Activated CD4-positive, alpha-beta T cell treated with anti-CD3 and anti-CD28 coated beads, Interleukin-2, amount 50 U/mL, for 1 hour (primary cell): ENCODE measurements around the gene LUC7L2.
"Not testable (repeated sequence)": the region's sequence is repeated elsewhere in the genome, so short reads cannot be mapped to it uniquely, and the experiment has no call there.

ENCODE experiments used
- DNase-seq: peaks from one replicate; pipeline ENCODE4 v3.0.0-alpha.2; 2020

Gene LUC7L2

DNA sequence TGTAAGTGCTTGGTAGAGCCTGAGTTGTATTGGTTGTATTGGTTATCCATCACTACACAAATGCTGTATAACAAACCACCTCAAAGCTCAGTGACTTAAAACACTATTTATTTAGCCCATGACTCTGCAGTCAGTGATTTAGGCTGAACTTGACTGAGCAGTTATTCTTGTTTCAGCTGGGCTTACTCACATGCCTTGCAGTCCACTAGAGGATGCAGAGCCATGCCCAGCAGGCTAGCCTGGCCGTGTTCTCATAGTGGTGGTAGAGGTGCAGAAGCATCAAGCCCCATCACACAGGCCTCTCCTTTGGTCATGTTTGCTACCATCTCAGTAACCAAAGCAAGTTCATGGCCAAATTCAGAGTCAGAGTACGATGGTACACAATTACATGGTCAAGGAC is 43.9 kb downstream of the LUC7L2 start:
- DNase-seq: no peak

DNA sequence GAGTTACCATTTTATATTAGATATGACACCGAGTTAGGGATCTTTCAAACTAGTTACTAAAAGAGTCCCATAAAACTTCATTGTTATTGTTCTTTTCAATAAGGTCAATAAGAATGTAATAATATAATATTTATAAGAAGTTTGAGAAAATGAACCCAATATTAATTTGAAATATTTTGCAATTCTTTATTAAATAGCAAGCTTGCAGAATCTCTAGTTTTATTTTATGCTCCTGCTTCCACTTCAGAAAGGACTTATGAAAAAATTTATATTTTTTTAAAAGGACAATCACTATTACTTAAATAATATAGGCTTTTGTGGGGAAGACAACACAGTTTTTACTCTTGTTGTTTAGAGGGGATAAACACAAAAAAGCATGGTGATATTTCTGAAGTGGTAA is 47.9 kb downstream of the LUC7L2 start:
- DNase-seq: no peak

DNA sequence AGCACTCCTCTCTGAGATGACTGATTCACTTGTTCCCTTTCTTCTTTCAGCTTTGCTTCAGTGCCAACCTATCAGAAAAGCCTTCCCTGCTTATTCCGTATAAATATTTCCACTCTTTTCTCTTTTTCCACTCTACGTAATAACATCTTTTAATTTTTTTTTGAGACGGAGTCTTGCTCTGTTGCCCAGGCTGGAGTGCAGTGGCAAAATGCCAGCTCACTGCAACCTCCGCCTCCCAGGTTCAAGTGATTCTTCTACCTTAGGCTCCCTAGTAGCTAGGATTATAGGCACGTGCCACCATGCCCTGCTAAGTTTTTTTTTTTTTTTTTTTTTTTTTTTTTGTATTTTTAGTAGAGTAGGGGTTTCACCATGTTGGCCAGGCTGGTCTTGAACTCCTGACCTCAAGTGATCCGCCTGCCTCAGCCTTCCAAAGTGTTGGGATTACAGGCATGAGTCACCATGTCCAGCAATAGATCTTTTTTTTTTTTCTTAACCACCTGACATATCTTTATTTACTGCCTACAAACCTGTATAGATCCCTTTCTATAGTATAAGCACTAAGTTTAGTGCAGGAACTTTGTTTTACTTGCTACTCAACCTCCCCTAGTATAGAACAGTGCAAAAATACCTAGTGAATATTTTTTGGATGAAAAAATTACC is 55.2 kb downstream of the LUC7L2 start:
- not testable (repeated sequence) for DNase-seq

DNA sequence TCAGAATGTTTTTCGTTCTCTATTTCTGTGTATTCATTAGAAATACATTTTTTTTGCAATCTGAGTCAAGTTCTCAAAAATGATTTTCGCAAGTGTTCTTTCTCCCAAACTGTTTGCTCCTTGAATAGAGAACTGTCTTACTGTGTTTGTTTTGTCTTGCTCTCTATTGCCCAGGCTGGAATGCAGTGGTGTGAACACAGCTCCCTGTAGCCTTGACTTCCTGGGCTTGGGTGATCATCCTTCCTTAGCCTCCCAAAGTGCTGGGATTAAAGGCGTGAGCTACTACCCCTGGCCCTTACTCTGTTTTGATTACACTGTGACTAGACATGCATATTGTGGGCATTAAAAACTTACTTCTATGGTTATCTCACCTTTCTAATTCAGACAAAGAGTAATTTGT is 56.7 kb downstream of the LUC7L2 start:
- DNase-seq: no peak

DNA sequence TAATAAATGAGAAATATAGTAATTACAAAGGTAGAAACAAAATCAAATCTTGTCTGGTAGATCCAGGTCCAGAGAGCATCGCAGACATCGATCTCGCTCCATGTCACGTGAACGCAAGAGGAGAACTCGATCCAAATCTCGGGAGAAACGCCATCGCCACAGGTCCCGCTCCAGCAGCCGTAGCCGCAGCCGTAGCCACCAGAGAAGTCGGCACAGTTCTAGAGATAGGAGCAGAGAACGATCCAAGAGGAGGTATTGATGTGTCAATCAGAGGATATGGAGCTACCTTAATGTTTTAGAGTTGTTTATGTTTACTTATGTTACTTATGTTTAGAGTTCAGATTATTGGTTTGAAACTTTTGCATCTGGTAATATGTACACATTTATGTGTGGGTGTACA is 57.8 kb downstream of the LUC7L2 start:
- no peak for DNase-seq

DNA sequence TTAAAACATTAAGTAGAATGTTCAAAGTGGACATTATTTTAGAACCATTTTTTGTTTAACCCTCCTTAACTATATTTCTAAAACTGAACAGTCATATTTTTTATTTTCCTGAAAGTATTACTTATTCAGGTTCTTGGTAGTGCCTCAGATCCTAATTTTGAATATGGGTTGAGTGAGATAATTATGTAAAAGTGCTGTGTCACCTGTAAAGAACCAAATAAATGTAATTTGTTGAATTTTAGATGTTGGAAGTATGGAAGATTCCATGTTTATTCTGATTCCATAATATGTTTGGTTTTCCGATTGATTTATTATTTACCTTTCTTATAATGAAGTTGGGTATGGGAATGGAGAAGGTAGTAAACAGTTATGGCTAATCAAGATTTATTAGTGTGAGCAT is 61.4 kb downstream of the LUC7L2 start:
- DNase-seq: no peak

DNA sequence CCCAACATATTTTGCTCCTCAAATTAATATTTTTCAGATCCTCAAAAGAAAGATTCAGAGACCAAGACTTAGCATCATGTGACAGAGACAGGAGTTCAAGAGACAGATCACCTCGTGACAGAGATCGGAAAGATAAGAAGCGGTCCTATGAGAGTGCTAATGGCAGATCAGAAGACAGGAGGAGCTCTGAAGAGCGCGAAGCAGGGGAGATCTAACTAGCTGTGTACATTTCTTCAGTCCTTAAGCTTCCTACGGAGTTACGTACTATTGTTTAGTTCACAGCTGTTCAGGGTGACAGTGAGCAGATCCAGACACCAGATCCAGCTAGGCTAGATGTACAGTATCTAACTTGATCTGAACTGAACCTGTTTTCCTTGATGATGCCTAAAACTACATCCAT is 62.4 kb downstream of the LUC7L2 start:
- DNase-seq: no peak

DNA sequence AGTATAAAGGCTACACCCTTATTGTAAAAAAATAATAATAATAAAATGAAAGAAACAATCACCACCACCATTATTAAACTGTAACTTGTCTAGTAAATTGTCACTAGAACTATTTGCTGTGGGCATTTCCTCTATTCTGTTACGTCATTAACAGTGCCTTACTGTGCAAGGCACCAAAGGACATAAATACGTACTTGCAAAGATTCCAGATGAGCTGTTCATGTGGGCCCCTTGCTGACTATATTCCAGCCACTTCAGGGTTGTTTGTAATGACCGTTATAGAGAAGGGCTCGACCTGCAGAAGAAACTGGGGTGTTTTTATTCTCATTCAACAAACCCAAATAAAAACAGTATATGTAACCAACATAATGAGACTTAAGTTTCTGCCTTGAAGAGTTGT is 63.4 kb downstream of the LUC7L2 start:
- no peak for DNase-seq

DNA sequence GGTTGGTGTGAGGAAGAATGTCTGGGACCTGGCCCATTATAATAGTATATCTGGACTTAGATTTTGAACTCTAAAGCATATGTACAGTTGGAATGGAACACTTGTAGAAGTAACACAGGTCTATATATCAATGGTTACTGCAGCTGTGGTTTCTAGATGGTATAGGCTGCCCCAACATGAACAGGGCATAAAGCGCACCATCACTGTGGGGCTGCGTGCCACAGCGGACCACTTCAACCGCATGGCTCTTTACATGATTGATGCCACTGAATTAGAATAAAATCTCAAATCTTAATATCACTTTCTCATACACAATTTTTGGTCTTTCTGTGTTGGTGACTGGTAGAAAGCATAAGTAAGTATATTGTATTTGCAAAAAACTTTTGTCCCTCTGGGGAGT is 64.3 kb downstream of the LUC7L2 start:
- no peak for DNase-seq

DNA sequence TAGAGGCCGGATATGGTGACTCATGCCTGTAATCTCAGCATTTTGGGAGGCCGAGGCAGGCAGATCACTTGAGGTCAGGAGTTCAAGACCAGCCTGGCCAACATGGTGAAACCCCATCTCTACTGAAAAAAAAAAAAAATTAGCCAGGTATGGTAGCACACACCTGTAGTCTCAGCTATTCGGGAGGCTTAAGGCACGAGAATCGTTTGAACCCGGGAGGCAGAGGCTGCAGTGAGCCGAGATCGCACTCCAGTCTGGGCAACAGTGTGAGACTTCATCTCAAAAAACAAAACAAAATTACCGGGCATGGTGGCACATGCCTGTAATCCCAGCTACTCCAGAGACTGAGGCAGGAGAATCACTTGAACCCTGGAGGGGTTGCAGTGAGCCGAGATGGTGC is 66.0 kb downstream of the LUC7L2 start:
- not testable (repeated sequence) for DNase-seq

DNA sequence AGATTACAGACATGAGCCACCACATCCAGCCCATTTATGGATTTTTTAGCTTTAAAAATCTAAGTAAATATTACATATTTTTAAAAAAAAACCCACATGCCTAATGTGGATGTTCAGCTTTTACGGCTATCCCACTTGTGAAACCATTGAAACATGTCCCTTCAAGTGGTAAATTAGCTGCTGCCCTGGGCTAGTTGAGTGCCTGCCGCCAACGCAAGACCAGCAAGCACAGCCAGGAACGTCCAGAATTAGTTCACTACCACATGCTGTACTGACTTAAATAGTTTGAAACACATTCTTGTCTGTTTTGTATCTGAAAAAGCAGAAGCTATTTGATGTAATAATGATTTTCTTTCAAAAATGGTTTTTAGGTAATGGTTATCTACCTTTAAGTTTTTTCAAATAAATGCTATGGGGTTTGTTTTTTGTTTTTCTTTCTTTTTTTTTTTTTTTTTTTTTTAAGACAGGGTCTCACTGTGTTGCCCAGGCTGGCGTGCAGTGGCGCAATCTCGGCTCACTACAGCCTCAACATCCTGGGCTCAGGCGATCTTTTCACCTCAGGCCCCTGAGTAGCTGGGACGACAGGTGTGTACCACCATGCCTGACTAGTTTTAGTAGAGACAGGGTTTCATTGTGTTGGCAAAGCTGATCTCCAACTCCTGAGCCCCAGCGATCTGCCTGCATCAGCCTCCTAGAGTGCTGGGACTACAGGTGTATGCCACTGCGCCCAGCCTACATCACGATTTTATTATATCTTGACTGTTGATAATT is 66.7 kb downstream of the LUC7L2 start:
- DNase-seq: no peak

DNA sequence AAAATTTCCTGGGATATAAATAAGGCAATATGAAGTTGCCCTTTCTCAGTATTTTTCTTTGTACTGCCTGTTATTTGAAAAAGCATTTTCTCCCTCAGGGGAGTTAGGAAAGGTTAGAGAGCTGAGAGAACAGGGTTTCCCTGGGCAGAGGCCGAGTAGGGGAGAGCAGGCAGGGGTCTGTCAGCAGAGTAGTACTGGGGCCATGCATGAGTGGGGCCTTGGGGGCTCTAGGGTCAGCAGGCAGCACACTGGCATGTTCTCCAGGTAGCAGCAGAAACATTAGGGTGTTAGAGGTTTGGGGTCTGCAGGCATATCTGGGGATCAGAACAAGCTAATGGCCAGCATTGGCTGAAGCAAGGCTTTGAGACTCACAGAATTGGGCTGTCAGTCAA is 67.3 kb downstream of the LUC7L2 start:
- no peak for DNase-seq

DNA sequence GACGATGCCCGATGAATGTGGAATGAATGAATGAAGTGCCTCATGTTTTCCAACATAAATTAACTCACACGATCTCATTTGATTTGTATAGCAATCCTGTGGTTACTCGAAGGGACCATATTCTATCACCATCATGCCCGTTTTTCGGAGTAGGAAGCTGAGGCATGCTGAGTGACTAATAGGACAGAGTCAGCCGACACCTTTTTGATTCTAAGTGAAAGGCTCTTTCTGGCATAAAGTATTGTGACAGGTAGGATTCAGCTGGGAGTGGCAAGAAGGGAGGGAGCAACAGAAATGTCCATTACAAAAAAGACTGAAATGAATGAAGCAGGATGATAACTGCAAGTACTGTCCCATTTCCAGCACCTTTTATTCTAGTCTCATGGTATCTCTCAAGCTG is 68.1 kb downstream of the LUC7L2 start:
- DNase-seq: no peak

DNA sequence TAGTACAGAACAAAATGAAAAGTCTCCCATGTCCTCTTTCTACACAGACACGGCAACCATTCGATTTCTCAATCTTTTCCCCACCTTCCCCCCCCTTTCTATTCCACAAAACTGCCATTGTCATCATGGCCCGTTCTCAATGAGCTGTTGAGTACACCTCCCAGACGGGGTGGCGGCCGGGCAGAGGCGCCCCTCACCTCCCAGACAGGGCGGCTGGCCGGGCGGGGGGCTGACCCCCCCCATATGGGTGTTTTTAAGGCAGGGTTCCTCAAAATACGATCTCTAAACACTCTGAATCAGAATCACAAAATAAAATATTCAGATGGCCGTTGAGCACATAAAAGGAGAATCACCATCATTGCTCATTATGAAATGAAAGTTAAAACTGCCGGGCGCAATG is 70.0 kb downstream of the LUC7L2 start:
- not testable (repeated sequence) for DNase-seq

DNA sequence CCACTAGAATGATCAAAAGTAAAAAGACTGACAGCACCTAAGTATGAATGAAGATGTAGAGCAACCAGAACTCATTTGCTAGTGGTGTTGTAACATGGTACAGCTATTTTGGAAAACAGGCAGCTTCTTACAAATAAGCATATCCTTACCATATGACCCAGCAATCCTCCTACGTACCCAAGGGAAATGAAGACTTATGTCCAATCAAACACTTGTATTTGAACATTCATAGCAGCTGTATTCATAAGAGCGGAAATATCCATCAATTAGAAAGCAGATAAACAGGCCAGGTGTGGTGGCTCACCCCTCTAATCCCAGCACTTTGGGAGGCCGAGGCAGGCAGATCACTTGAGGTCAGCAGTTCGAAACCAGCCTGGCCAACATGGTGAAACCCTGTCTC is 70.7 kb downstream of the LUC7L2 start:
- no peak for DNase-seq

DNA sequence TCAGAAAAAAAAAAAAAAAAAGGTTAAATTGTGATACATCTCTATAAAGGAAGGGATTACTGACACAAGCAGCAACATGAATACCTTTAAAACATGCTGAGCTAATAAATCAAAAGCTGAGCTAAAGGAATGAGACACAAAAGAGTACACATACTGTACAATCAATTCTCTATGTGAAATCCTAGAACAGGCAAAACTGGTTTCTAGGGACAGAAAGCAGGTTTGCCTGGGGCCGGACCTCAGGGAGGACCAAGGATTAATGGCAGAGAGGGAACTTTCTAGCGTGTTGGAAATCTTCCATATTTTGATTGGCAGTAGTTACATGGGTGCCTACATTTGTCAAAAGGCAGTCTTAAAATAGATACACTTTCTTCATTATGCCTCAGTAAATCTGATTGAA is 71.3 kb downstream of the LUC7L2 start:
- DNase-seq: no peak

DNA sequence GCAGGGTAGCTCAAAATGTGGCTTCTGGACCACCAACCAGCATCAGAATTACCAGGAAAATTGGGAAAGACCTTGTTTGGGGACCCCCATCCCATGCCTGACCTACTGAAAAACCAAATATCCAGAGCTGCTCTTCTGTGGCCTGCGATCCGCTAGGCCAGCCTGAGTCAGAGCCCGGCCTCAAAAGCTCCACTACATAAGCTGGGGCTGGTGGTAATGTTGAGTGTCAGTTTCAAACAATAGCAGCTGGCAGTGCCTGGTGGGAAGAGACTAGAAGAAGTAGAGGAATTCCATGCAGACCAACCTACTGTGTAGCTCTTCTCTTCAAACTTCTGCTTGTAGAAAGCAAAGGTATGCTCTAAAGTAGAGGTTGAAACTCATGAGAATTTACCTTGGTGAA is 71.8 kb downstream of the LUC7L2 start:
- no peak for DNase-seq

DNA sequence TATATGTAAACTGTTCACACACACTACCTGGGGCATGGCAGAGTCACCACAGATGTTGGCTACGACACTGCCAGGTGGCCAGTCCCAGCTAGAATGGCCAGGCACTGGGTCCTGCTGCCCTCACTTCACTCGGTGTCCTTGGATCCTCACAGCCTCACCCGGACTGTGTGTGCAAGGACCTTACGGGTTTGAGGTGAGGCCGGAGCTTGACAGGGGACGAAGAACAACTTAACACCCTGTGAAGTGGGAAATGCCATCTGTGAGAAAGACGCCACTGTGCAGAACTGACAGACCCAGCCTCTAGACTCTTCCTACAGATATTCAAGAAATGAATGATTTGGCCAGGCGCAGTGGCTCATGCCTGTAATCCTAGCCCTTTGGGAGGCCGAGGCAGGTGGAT is 77.1 kb downstream of the LUC7L2 start:
- DNase-seq: no peak

DNA sequence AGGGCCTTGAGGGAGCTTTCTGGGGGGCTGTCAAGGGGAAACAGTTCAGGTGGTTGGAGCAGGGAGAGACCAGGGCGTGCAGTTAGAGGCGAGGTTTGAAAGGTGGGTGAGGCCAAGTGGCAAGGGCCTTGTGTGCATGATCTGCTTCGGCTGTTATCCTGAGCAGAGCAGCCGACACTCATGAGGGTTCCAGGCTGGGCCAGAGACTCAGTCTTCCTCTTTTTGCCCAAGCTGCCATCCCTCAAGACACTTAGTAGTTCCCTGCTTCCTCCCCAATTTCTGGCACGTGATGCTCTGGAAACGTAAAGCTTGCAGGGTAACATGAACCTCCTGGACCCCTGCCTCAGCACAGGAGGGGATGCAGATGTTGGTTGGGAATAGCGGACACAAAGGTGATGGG is 79.7 kb downstream of the LUC7L2 start:
- DNase-seq: no peak

DNA sequence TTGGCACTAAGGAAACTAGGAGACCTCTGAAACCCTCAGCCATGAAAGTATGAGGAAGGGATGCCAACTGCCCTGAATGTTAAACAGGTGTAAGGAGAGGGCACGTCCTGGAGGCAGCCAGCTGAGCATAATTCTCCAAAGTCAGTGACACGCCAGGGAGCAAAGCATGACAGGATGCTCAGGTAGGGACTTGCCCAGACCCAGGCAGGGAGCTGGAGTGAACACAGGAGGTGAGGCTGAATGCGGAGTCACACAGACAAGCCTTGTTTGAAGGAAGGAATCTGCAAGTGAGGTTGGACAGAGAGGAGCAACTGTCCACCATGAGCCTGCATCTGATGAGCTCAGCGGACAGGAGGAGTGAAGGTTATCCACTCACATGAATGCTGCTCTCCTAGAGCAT is 82.3 kb downstream of the LUC7L2 start:
- DNase-seq: no peak

DNA sequence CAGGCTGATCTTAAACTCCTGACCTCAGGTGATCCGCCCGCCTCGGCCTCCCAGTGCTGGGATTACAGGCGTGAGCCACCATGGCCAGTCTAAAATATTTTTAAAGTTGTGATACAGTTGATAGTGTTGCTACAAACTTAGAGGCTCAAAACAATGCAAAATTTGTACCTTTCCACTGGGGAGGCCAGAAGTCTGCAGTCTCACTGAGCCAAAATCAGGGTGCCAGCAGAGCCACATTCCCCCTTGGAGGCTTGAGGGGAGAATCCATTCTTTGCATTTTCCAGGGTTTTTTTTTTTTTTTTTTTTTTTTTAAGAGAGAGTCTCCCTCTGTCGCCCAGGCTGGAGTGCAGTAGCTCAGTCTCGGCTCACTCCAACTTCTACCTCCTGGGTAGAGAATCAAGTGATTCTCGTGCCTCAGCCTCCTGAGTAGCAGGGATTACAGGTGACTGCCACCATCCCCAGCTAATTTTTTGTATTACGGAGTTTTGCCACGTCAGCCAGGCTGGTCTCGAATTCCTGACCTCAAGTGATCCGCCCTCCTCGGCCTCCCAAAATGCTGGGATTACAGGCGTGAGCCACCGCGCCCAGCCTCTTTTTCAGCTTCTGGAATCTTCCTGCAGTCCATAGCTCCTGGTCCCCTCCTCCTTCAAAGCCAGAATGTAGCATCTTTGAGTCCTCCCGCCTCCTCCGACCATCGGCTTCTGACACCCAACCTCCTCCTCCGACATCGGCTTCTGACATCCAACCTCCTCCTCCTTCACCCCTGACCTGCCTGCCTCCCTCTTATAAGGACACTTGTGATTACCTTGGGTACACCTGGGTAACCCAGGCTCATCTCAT is 86.6 kb downstream of the LUC7L2 start:
- no peak for DNase-seq

DNA sequence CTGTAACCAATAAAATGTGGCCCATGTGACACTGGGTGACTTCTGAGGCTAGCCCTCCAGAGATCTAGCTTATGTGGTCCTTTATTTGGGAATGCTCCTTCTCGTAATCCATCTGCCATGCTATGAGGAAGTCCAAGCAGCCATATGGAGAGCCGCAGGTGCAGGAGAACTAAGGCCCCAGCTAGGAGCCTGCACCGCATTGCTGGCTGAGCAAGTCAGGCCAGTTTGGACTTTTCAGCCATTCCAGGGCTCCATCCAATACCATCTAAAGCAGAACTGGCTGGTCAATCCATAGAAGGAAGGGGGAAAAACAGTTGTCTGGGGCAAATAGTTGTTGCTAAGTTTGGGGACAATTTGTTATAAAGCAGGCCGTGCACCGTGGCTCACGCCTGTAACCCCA is 91.2 kb downstream of the LUC7L2 start:
- DNase-seq: no peak

DNA sequence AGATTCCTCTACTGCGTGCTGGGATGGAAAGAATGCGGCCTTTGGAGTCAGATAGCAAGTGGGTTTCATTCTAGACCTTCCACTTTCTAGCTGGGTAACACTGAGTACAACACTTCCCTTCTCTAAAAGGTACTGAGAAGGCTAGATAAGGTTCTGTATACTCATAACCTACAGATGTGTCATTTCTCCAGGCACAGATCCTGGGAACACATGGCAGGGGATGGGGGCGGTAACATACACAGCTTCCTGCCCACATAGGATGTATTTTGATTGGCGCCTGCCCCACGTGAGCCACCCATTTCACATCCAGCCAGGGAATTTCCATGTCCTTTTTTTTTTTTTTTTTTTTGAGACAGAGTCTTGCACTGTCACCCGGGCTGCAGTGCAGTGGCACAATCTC is 91.9 kb downstream of the LUC7L2 start:
- no peak for DNase-seq
